Stimulated activated CD4-positive, alpha-beta T cell treated with anti-CD3 and anti-CD28 coated beads, Interleukin-2, amount 100 ng/mL, for 24 hours (primary cell): ENCODE measurements around the gene ANKRD53.

Source experiments
- DNase-seq, 2 donors: peaks; one replicate each; pipeline ENCODE4 v3.0.0-alpha.2; 2020

The ANKRD53 gene

GRCh38 chr2:70965506-70965905 lies 12.9 kb upstream of the ANKRD53 start:
- peak in 1 of 2 donors; percentile 13 for DNase-seq

DNA sequence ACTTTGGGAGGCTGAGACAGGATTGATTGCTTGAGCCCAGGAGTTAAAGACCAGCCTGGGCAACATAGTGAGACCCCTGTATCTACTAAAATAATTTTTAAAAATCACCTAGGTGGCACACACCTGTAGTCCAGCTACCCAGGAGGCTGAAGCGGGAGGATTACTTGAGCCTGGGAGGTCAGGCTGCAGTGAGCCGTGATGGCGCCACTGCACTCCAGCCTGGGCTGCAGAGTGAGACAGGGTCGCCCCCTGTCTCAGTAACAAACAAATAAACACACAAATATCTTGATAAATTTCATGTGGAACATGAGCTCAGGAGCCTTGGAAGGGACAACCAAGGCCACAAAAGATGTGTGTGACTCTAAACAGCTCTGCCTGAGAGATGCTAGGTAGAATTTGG lies 11.7 kb upstream of the ANKRD53 start:
- peak in 1 of 2 donors; percentile 5 for DNase-seq

GRCh38 chr2:70967189-70967588 lies 11.2 kb upstream of the ANKRD53 start:
- DNase-seq: no peak

DNA sequence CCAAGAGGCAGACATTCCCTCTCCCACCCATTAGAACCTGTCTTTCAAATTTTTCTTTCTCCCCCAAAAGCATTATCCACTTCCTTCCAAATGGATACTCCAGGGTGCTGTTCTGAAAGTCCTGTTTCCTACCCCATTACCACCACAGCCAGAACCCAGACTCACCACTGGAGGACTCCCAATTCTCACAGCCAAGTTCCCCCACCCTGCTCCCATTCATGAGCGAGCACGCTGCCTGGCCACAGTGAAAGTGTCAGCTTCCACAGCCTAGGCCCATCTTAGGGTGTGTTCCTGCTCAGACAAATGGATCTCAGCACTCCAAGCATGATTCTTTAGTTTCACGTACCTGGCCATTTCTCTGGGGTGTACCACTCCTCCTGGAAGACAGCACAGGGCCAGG lies 3.8 kb upstream of the ANKRD53 start:
- DNase-seq: no peak

- DNase-seq: no peak
Measured at GRCh38 chr2:70975237-70975636, 3.2 kb upstream of the ANKRD53 start.

GRCh38 chr2:70977605-70978205 lies 725 bp upstream of the ANKRD53 start:
- DNase-seq: peak; percentile 22 to 27

DNA sequence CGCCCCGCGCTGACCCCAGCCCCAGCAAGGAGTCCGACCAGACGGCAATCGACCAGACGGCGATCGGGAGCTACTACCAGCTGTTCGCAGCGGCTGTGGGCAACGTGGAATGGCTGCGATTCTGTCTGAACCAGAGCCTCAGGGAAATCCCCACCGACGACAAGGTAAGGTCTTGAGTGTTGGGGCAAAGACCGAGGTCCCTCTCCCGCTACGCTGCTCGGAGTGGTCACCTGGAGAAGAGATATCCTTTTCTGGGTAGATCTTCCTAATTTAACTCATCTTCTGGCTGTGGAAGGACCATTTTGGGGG lies 704 bp downstream of the ANKRD53 start:
- no peak for DNase-seq

GRCh38 chr2:70979626-70980025 lies 1.2 kb downstream of the ANKRD53 start:
- no peak for DNase-seq

GRCh38 chr2:70981421-70981820 lies 3.0 kb downstream of the ANKRD53 start:
- DNase-seq: no peak

DNA sequence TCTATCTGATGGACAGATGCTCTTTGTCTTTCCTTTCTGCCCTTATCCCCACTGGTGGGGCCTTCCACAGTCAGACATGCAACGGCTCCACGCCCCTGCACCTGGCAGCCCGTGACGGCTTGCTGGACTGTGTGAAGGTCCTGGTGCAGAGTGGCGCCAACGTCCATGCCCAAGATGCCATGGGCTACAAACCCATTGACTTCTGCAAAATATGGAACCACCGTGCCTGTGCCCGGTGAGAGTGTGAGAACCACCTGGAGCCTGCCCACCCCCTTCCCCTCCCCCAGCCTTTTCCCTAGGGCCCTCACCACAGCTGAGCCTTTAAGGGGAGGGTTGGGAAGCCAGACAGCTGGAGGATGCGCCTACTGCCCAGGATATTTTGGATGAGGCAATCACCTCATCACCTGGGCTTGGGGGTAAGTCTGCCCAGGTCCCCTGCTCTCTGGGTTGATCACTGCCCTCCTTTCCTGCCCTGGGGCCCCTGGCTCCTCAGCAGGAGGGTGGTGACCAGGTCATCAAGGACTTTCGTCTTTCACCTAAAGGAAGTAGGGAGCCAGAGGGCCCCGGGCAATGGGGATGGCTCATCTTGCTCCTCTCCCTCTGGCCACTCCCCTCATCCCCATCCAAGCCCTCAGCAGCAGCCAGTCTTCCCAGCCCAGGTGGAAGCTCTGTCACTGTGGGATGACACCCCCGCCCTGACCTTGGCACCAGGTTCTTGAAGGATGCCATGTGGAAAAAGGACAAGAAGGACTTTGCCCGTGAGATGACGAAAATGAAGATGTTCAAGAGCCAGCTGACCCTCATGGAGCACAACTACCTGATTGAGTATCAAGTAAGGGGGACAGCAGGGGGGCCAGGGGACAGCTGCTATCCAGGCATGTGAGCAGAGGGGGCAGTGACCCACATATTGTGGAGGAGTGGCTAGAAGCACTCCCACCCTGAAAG lies 3.7 kb downstream of the ANKRD53 start:
- DNase-seq: no peak

- DNase-seq: no peak
Measured at GRCh38 chr2:70982971-70983370, 4.5 kb downstream of the ANKRD53 start.

DNA sequence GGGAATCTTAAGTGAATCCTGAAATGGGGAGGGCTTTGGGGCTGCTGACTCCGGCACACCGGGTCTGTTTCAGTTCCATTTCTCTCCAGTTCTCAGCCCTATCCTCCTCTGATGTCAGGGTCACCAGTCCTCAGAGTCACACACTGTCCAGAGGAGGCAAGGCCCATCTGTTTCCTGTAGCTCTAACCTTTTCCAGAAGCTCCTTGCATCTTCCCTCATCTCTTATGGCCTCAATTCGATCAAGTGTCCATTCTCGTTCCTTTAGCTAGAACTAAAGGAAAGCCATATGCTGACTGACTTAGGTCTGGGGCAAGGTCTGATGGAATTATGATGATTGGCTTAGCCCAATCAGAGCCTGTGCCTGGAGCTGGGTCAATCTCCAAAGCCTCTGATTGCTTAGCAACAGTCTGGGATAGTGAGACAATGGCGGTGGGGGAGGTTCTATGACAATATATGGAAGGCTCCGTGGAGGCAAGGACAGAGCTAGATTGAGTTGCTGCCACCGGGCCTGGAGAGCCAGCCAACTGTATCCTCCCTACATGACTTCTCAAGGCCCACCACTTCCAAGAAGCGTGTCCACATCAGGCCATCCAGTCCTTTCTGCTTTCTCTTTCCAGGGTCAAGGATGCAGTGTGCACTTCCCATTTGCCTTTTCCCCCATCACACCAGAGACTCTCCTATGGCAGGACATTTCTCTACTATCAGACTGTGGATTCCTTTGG lies 5.2 kb downstream of the ANKRD53 start:
- DNase-seq: no peak

GRCh38 chr2:70984228-70984575 lies 5.8 kb downstream of the ANKRD53 start:
- DNase-seq: no peak

DNA sequence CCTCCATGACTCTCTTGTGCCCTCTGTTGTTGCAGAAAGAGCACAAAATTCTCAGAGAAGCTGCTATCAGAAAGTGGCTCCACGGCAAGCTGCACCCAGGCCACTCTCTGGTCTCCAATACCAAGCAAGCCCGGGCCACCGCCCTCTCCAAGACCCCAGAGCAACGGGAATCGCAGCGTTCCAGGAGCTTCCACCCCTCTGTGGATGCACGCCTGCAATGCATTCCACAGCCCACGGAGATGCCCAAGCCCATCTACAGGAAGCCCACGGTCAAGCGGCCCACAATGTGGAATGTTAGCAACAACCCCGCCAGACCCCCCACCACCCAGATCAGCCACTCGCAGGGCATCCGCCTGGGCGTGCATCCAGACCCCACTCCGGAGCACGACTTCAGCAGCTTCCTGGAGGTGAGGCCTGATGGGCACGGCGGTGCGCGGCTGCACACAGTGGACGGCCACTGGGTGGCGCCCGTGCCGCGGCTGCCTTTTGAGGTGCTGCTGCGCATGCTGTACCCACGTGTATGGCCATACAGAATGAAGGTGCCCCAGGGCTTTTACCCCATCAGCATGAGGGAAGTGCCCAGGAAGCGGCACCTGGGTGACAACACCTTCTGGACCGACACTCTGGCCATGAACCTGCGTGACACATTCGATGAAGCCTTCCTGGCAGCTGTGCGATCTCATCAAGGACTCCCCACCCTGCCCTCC lies 6.3 kb downstream of the ANKRD53 start:
- DNase-seq: peak; percentile 81 to 88

GRCh38 chr2:70985283-70985688 lies 6.9 kb downstream of the ANKRD53 start:
- no peak for DNase-seq

DNA sequence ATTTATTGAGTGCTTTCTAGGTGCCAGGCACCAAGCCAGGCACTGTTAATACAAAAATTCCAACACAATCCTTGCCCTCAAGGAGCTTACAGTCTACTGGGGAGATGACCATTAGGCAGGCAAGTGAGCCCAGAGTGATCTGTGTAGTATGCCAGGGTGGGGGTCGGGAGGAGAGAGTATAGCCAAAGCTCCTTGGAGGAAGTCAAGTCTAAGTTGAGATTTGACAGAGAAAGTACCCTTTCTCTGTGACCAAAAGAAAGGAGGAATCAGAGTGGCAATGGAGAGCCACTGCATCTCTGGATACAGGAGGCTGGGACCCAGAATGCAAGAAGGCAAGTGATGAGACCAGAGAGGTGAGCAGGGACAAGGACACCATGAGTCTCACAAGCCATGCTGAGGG lies 7.5 kb downstream of the ANKRD53 start:
- no peak for DNase-seq

DNA sequence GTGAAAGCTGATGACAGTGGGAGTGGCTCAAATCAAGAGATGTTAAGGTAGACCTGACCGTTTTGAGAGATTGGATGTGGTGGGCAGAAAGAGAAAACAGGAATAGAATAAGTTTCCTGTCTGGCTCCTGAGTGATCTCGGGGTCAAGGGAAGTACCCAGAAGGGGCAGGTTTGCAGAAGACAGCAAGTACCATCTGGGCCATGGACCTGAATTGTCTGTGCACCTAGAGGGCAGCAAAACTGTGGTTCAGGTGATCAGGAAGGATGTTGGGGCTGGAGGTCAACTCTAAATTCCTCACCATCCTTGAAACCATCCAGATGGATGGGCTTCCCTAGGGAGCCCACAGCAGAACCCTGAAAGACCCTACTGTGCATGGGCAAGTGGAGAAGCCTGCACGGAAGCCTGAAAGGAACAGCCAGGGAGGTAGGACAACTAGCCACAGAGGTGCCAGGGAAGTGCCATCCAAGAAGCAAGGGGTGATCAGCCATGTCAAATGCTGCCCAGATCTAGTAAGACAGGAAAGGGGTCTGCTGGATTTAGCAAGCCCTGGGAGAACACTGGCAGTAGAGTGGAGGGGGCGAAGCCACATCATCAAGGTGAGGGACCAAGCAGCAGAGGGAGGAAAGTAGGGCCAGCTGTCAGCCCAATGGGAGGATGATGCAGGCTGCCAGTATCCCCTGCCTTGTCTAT lies 8.2 kb downstream of the ANKRD53 start:
- no peak for DNase-seq

GRCh38 chr2:70987386-70987785 lies 9.0 kb downstream of the ANKRD53 start:
- DNase-seq: no peak

DNA sequence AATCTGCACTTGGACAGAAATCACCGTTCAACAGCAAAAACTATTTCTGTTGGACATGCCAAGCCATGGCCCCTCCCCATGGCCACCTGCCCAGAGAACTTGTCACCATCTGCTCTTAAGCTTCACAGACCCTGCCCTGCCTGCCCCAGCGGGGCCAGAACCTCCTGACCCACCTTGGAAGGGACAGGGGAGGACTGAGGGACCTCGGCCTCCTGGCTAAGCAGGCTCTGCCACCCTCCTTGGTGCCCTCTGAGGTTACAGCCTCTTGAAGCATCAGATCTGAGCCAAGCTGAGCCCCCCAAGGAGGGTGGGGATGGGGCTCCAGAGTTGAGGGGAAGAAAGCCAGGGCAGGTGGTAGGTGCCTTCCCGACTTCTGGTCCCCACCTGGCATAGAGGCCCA lies 9.7 kb downstream of the ANKRD53 start:
- DNase-seq: peak in 1 of 2 donors; percentile 6

DNA sequence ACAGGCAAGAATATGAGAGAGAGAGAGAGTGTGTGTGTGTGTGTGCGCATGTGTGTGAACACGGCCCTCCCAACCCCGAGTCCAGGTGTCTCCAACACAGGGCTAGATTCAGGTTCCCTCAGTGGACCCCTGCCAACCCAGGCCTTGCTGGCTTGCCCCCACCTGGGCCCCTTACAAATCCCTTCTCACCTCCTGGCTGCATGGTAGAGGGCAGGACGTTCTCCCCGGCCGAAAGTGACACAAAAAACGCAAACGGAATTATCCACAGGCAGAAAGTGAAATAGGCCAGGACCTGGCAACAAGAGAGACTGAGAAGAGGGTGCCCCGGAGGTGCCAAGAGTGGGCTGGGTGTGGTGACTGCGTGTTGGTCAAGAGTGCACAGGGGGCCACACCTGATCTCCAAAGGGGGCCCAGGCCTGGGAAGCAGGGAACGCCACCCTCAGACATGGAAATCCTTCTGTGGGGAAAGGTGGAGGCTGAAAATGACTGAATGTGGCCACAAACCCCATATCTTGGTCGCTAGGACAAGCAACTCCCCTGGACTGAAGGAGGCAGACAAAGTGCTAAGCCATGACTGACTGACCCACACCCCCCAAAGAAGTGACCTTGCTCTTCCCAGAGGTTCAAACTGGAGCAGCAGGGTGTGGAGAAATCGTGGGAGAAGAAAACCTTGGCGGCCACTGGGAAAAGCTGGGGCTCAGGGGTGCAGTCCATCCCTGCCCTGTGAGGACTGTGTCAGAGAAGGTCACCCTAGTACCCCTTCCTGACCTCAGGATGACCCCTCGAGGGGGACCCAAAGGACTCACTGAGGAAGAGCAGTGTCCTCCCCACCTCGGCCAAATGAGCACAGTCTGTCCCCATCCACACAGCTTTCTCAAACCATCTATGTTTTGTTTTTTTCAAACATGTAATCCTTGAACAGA lies 10.6 kb downstream of the ANKRD53 start:
- DNase-seq: peak in 1 of 2 donors; percentile 14

- DNase-seq: peak in 1 of 2 donors; percentile 15
Measured at GRCh38 chr2:70990216-70990615, 11.8 kb downstream of the ANKRD53 start.
